ENCODE measurements around the gene RCSD1.

Gene RCSD1

GRCh38 chr1:167618789-167619188 is 11.2 kb upstream of the RCSD1 start:
- H3K9ac ChIP-seq (ENCODE audit: low read length) = no peak overlapping the region
- H3K9me3 ChIP-seq (ENCODE audit: control insufficient read depth, low read length) = peaks cover 6% of the 10 kb centered on the region
- no peak for DNase-seq (ENCODE audit: low read depth)
- H3K4me1 ChIP-seq (ENCODE audit: control insufficient read depth, insufficient read depth, low read length) = peaks cover 15% of the 10 kb centered on the region
- H3K36me3 ChIP-seq (ENCODE audit: control insufficient read depth, insufficient read depth, low read length, severe bottlenecking) = no peaks in the 10 kb centered on the region
- no peak overlapping the region for H3K4me3 ChIP-seq (ENCODE audit: low read length)
- no peaks in the 10 kb centered on the region for H3K27me3 ChIP-seq (replicated peaks; ENCODE audit: control insufficient read depth, insufficient read depth, low read length)

DNA sequence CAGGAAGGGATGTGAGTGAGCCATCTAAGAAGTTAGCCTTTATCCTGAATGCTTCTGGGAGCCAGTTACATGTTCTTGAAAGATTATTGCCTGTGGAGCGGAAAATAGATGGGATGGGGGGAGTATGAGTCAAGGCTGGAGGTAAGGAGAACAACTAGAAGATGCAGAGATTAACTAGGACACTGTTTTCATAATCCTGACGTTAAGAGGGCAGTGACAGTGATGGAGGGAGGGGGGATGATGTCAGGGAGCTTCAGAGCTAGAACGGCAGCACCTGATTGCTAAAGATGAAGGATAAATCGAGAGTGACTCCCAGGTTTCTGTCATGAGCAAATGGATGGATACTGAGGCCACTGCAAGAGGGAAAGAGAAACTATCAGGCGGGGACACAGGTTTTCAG is 10.0 kb upstream of the RCSD1 start:
- Histone ChIP-seq H3K36me3 (ENCODE audit: control insufficient read depth, insufficient read depth, low read length, severe bottlenecking) (no peaks in the 10 kb centered on the region), H3K27me3 (replicated peaks; ENCODE audit: control insufficient read depth, insufficient read depth, low read length) (no peaks in the 10 kb centered on the region), H3K9ac (ENCODE audit: low read length) (no peak overlapping the region), H3K9me3 (ENCODE audit: control insufficient read depth, low read length) (peaks cover 1% of the 10 kb centered on the region), H3K4me3 (ENCODE audit: low read length) (no peak overlapping the region), H3K4me1 (ENCODE audit: control insufficient read depth, insufficient read depth, low read length) (peaks cover 15% of the 10 kb centered on the region)
- DNase-seq (ENCODE audit: low read depth) = no peak

DNA sequence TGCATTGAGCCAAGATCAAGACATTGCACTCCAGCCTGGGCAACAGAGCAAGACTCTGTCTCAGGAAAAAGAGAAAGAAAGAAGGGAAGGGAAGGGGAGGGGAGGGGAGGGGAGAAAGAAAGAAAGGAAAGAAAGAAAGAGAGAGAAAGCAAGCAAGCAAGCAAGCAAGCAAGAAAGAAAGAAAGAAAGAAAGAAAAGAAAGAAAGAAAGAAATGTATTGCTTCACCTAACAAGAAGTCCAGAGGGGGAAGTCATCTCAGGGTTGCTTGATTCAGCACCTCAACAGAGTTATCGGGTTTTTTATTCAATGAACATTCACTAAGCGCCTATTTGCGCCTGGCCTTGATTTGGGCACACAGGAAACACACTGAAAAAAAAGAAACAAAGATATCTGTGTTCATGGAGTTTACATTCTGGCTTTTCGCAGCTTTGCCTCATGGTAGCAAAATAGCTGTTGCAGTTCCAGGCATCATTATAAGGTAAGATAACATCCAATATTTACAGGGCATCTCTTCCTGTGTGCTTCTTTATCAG is 8.2 kb upstream of the RCSD1 start:
- H3K9ac ChIP-seq (ENCODE audit: low read length) = no peak overlapping the region
- H3K9me3 ChIP-seq (ENCODE audit: control insufficient read depth, low read length) = peaks cover 5% of the 10 kb centered on the region
- peaks cover 12% of the 10 kb centered on the region for H3K4me1 ChIP-seq (ENCODE audit: control insufficient read depth, insufficient read depth, low read length)
- H3K4me3 ChIP-seq (ENCODE audit: low read length) = no peak overlapping the region
- H3K36me3 ChIP-seq (ENCODE audit: control insufficient read depth, insufficient read depth, low read length, severe bottlenecking) = no peaks in the 10 kb centered on the region
- no peaks in the 10 kb centered on the region for H3K27me3 ChIP-seq (replicated peaks; ENCODE audit: control insufficient read depth, insufficient read depth, low read length)
- DNase-seq (ENCODE audit: low read depth) = no peak

DNA sequence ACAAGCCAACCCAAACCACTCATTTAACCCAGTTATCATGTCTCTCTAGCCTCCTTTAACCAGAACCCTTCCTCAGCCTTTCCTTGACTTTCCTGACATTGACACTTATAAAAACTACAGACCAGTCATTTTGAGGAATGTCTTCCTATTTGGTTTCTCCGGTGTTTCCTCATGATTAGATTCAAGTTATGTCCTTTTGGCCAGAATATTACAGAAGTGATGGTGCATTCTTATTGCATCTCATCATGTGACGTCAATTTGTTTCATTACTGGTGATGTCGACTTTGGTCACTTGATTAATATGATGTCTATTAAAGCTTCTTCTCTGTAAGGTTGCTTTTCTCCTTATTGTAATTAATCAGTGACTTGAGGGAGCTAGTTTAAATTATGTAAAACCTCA is 6.1 kb upstream of the RCSD1 start:
- Histone ChIP-seq H3K9me3 (ENCODE audit: control insufficient read depth, low read length) (peaks cover 5% of the 10 kb centered on the region), H3K4me3 (ENCODE audit: low read length) (no peak overlapping the region), H3K9ac (ENCODE audit: low read length) (no peak overlapping the region), H3K36me3 (ENCODE audit: control insufficient read depth, insufficient read depth, low read length, severe bottlenecking) (no peaks in the 10 kb centered on the region), H3K4me1 (ENCODE audit: control insufficient read depth, insufficient read depth, low read length) (peaks cover 4% of the 10 kb centered on the region), H3K27me3 (replicated peaks; ENCODE audit: control insufficient read depth, insufficient read depth, low read length) (peaks cover under 1% of the 10 kb centered on the region)
- no peak for DNase-seq (ENCODE audit: low read depth)

DNA sequence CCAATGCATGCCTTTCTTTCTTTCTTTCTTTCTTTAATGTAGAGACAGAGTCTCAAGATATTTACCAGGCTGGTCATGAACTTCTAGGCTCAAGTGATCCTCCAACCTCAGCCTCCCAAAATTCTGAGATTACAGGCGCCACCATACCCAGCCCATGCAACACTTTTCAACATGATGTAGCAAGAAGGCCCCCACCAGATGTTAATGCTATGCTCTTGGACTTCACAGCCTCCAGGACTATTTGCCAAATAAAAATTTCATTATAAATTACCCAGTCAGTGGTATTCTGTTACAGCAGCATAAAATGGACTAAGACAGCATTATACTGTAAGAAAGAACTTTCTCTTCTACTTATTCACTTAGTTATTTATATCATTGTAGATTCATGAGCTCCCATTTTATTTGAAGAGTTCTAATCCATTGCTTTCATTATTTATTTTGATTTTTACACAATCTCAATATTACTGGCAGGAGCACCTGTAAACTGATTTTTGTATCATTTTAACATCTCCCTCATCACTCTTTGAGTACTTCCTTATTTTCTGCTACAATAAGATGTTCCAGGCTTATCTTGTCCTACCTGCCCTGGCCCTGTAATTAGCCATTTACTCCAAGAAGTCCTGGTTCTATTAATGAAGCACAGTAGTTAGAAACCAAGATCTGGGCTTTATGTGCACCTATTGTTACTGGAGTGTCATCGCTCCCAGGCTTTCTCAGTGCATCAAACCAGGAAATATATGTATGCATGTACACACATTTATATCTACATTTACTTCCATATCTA is 4.8 kb upstream of the RCSD1 start:
- Histone ChIP-seq H3K4me1 (ENCODE audit: control insufficient read depth, insufficient read depth, low read length) (peaks cover 2% of the 10 kb centered on the region), H3K36me3 (ENCODE audit: control insufficient read depth, insufficient read depth, low read length, severe bottlenecking) (no peaks in the 10 kb centered on the region), H3K27me3 (replicated peaks; ENCODE audit: control insufficient read depth, insufficient read depth, low read length) (peaks cover 10% of the 10 kb centered on the region), H3K4me3 (ENCODE audit: low read length) (no peak overlapping the region), H3K9me3 (ENCODE audit: control insufficient read depth, low read length) (peaks cover 5% of the 10 kb centered on the region), H3K9ac (ENCODE audit: low read length) (no peak overlapping the region)
- no peak for DNase-seq (ENCODE audit: low read depth)

DNA sequence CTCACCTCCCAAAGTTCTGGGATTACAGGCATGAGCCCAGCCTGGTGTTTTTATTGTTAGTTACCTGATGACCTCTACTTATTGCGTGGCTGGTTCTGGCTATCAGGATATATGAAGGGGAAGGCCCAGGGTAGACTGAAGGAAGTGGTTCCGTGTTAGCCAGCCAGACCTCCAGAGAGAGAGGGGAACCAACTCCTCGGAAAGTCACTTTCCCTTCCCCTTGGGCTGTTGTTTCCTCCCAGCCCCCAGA is 2.5 kb upstream of the RCSD1 start:
- Histone ChIP-seq H3K27me3 (replicated peaks; ENCODE audit: control insufficient read depth, insufficient read depth, low read length) (peaks cover 16% of the 10 kb centered on the region), H3K9ac (ENCODE audit: low read length) (no peak overlapping the region), H3K4me3 (ENCODE audit: low read length) (no peak overlapping the region), H3K36me3 (ENCODE audit: control insufficient read depth, insufficient read depth, low read length, severe bottlenecking) (no peaks in the 10 kb centered on the region), H3K9me3 (ENCODE audit: control insufficient read depth, low read length) (peaks cover 5% of the 10 kb centered on the region), H3K4me1 (ENCODE audit: control insufficient read depth, insufficient read depth, low read length) (no peaks in the 10 kb centered on the region)
- no peak for DNase-seq (ENCODE audit: low read depth)

DNA sequence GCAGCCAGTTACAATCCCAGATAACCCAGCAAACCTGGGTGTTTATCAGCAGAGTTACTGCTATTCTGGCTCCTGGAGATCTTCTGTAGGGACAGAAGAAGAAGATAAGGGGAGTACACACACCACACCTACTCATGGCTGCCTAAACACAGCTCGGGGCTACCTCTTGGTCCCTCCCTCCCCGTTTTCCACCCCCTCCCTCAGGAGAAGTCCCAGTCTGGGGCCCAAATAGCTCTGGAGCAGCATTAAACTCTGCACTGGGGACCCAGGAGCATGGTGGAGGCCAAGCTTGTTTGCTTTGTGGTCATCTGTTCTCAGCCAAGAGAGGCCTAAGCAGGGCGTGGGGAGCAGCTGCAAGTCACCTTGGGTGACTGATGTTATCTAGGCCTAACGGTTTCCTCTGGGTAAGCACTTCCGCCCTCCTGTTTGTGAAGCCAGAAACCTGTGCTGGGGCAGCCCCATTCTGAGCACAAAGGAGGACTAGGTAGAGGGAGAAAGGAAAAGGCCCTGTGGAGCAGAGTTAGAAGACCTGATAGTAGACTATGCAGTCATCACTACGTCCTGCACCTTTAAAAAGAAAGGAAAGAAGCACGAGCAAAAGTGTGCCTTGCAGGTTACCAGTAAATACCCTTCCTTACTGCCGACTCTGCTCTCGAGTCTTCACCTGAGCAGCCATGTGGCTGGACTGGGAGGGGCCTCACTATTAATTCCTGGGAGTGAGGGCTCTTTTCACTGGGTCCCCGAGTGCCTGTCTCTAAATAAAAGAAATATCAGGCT is 2.0 kb upstream of the RCSD1 start:
- Histone ChIP-seq H3K27me3 (replicated peaks; ENCODE audit: control insufficient read depth, insufficient read depth, low read length) (peaks cover 18% of the 10 kb centered on the region), H3K9ac (ENCODE audit: low read length) (no peak overlapping the region), H3K4me1 (ENCODE audit: control insufficient read depth, insufficient read depth, low read length) (no peaks in the 10 kb centered on the region), H3K4me3 (ENCODE audit: low read length) (no peak overlapping the region), H3K36me3 (ENCODE audit: control insufficient read depth, insufficient read depth, low read length, severe bottlenecking) (no peaks in the 10 kb centered on the region), H3K9me3 (ENCODE audit: control insufficient read depth, low read length) (peaks cover 5% of the 10 kb centered on the region)
- no peak for DNase-seq (ENCODE audit: low read depth)

DNA sequence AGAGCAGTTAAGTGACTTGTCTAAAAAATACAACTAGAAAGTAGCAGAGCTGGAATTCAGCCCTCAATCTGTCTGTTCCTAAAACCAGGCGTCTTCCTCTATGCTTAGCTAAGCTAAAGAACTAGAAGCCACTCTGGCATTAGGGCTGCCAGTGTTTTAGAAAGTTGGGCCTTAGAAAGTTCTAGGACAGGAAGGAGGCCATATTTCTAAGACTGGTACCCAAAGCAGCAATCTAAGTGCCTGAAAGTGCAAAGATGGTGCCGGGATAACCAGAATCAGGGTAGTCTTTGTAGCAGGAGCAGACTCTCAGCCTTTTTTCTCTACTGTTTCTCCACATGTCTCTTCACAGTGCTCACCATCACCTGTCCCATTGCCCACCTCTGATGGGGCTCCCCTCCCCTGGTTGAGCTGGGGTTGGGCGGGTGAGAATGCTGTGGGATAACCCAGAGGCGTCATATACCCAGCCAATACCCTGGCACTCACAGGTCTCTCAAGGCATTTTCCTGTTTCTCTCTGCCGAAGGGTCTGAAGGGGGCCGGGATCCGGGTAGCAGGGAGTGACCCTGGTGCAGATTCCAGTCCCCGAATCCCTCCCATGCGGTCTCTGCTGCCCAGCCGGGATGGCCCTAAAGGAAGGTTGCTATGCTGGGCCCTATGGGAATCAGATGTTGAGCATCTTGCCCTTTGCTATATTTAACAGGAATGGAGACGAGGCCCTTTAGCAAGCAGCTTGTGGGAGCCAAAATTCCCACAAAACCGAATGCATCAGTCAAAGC is 1.1 kb upstream of the RCSD1 start:
- Histone ChIP-seq H3K4me1 (ENCODE audit: control insufficient read depth, insufficient read depth, low read length) (no peaks in the 10 kb centered on the region), H3K4me3 (ENCODE audit: low read length) (no peak overlapping the region), H3K9ac (ENCODE audit: low read length) (no peak overlapping the region), H3K36me3 (ENCODE audit: control insufficient read depth, insufficient read depth, low read length, severe bottlenecking) (no peaks in the 10 kb centered on the region), H3K9me3 (ENCODE audit: control insufficient read depth, low read length) (peaks cover 5% of the 10 kb centered on the region), H3K27me3 (replicated peaks; ENCODE audit: control insufficient read depth, insufficient read depth, low read length) (peaks cover 22% of the 10 kb centered on the region)
- no peak for DNase-seq (ENCODE audit: low read depth)

GRCh38 chr1:167630568-167631385 is 745 bp downstream of the RCSD1 start:
- H3K4me3 ChIP-seq (ENCODE audit: low read length) = peak overlapping the region; percentile 79
- DNase-seq (ENCODE audit: low read depth) = no peak

GRCh38 chr1:167631386-167631935 is 1.4 kb downstream of the RCSD1 start:
- Histone ChIP-seq H3K9me3 (ENCODE audit: control insufficient read depth, low read length) (no peaks in the 10 kb centered on the region), H3K4me1 (ENCODE audit: control insufficient read depth, insufficient read depth, low read length) (peaks cover 3% of the 10 kb centered on the region), H3K4me3 (ENCODE audit: low read length) (no peak overlapping the region), H3K36me3 (ENCODE audit: control insufficient read depth, insufficient read depth, low read length, severe bottlenecking) (no peaks in the 10 kb centered on the region), H3K27me3 (replicated peaks; ENCODE audit: control insufficient read depth, insufficient read depth, low read length) (peaks cover 22% of the 10 kb centered on the region), H3K9ac (ENCODE audit: low read length) (no peak overlapping the region)
- no peak for DNase-seq (ENCODE audit: low read depth)

More at GRCh38 chr1:167630568-167631385, 745 bp downstream of the RCSD1 start:
- H3K27me3 ChIP-seq (replicated peaks; ENCODE audit: control insufficient read depth, insufficient read depth, low read length) = peaks cover 22% of the 10 kb centered on the region
- H3K4me1 ChIP-seq (ENCODE audit: control insufficient read depth, insufficient read depth, low read length) = peaks cover 3% of the 10 kb centered on the region
- H3K9me3 ChIP-seq (ENCODE audit: control insufficient read depth, low read length) = no peaks in the 10 kb centered on the region
- peak overlapping the region; percentile 62 for H3K9ac ChIP-seq (ENCODE audit: low read length)
- no peaks in the 10 kb centered on the region for H3K36me3 ChIP-seq (ENCODE audit: control insufficient read depth, insufficient read depth, low read length, severe bottlenecking)
